ENCODE data around the gene TRAF1. TPM values are rescaled to one million over a fixed set of nuclear protein-coding genes. Genes with fewer than 3 reads are reported as not detected.

TRAF1 gene
- total and polyA plus RNA-seq, 2 of the 13 experiments (the other 11 are each of a cell fraction or from before 2014, with no cell fraction given): 0.44 to 1.0 TPM

- TF ChIP-seq ZNF513 (CRISPR knock-in tag; conservative IDR thresholded peaks at IDR 0.05): no peak
- TF ChIP-seq, protein P1, sequence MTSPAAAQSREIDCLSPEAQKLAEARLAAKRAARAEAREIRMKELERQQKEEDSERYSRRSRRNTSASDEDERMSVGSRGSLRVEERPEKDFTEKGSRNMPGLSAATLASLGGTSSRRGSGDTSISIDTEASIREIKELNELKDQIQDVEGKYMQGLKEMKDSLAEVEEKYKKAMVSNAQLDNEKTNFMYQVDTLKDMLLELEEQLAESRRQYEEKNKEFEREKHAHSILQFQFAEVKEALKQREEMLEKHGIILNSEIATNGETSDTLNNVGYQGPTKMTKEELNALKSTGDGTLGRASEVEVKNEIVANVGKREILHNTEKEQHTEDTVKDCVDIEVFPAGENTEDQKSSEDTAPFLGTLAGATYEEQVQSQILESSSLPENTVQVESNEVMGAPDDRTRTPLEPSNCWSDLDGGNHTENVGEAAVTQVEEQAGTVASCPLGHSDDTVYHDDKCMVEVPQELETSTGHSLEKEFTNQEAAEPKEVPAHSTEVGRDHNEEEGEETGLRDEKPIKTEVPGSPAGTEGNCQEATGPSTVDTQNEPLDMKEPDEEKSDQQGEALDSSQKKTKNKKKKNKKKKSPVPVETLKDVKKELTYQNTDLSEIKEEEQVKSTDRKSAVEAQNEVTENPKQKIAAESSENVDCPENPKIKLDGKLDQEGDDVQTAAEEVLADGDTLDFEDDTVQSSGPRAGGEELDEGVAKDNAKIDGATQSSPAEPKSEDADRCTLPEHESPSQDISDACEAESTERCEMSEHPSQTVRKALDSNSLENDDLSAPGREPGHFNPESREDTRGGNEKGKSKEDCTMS (CRISPR knock-in tag; conservative IDR thresholded peaks at IDR 0.05): no peak
- TF ChIP-seq, protein P2, sequence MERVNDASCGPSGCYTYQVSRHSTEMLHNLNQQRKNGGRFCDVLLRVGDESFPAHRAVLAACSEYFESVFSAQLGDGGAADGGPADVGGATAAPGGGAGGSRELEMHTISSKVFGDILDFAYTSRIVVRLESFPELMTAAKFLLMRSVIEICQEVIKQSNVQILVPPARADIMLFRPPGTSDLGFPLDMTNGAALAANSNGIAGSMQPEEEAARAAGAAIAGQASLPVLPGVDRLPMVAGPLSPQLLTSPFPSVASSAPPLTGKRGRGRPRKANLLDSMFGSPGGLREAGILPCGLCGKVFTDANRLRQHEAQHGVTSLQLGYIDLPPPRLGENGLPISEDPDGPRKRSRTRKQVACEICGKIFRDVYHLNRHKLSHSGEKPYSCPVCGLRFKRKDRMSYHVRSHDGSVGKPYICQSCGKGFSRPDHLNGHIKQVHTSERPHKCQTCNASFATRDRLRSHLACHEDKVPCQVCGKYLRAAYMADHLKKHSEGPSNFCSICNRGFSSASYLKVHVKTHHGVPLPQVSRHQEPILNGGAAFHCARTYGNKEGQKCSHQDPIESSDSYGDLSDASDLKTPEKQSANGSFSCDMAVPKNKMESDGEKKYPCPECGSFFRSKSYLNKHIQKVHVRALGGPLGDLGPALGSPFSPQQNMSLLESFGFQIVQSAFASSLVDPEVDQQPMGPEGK (CRISPR knock-in tag; IDR thresholded peaks at IDR 0.05): peak; percentile 74
- no peak for TF ChIP-seq ISX (CRISPR knock-in tag; conservative IDR thresholded peaks at IDR 0.05)
- no peak for TF ChIP-seq NCOA5 (CRISPR knock-in tag; IDR thresholded peaks at IDR 0.05)
- 0 out of 2 replicates have a peak, but pooled peaks have one; percentile 37 for TF ChIP-seq ZNF138 (CRISPR knock-in tag; IDR thresholded peaks at IDR 0.05; ENCODE audit: low read depth)
- no peak for TF ChIP-seq ZNF749 (CRISPR knock-in tag; IDR thresholded peaks at IDR 0.05; ENCODE audit: borderline replicate concordance)
- no peak for TF ChIP-seq ZNF44 (CRISPR knock-in tag; IDR thresholded peaks at IDR 0.05)
- TF ChIP-seq THYN1 (CRISPR knock-in tag; IDR thresholded peaks at IDR 0.05; ENCODE audit: borderline replicate concordance, low read depth): no peak
- no peak for TF ChIP-seq TCF12 (IDR thresholded peaks at IDR 0.05)
- no peak for TF ChIP-seq TCF12 (CRISPR knock-in tag; IDR thresholded peaks at IDR 0.05)
- TF ChIP-seq, protein P3, sequence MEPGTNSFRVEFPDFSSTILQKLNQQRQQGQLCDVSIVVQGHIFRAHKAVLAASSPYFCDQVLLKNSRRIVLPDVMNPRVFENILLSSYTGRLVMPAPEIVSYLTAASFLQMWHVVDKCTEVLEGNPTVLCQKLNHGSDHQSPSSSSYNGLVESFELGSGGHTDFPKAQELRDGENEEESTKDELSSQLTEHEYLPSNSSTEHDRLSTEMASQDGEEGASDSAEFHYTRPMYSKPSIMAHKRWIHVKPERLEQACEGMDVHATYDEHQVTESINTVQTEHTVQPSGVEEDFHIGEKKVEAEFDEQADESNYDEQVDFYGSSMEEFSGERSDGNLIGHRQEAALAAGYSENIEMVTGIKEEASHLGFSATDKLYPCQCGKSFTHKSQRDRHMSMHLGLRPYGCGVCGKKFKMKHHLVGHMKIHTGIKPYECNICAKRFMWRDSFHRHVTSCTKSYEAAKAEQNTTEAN (CRISPR knock-in tag; conservative IDR thresholded peaks at IDR 0.05): 0 out of 2 replicates have a peak, but pooled peaks have one; percentile 47
- peak; percentile 67; the same call in 1 of the 2 replicates for TF ChIP-seq JUN (CRISPR knock-in tag; IDR thresholded peaks at IDR 0.05)
- TF ChIP-seq ZNF17 (CRISPR knock-in tag; IDR thresholded peaks at IDR 0.05): no peak
- no peak for TF ChIP-seq GLI4 (CRISPR knock-in tag; IDR thresholded peaks at IDR 0.05; ENCODE audit: borderline replicate concordance)
- 0 out of 2 replicates have a peak, but pooled peaks have one; percentile 19 for TF ChIP-seq DNMT3B (CRISPR knock-in tag; conservative IDR thresholded peaks at IDR 0.05)
- TF ChIP-seq ZNF839 (CRISPR knock-in tag; IDR thresholded peaks at IDR 0.05; ENCODE audit: borderline replicate concordance): no peak; the same call in 1 of the 2 replicates
- no peak for TF ChIP-seq SMAD3 (CRISPR knock-in tag; IDR thresholded peaks at IDR 0.05)
- no peak for TF ChIP-seq RFX5 (IDR thresholded peaks at IDR 0.05; ENCODE audit: low read depth, low read length)
- TF ChIP-seq ZNF883 (CRISPR knock-in tag; IDR thresholded peaks at IDR 0.05; ENCODE audit: not compliant biosample characterization): no peak
These were observed 49.1 kb downstream of the TRAF1 start (continued) for GRCh38 chr9:120877276-120878034.

All from HepG2 (cell line).